HG02571 (cell line): ENCODE measurements around the gene RAMP3.

Experiments used
- ATAC-seq: cut with Tn5 transposase; IDR thresholded peaks from one replicate; pipeline ENCODE4 v1.9.1; 2021; ENCODE audit warnings: mild to moderate bottlenecking, moderate library complexity; ENCODE audit not compliant: unreplicated experiment

RAMP3 gene

DNA sequence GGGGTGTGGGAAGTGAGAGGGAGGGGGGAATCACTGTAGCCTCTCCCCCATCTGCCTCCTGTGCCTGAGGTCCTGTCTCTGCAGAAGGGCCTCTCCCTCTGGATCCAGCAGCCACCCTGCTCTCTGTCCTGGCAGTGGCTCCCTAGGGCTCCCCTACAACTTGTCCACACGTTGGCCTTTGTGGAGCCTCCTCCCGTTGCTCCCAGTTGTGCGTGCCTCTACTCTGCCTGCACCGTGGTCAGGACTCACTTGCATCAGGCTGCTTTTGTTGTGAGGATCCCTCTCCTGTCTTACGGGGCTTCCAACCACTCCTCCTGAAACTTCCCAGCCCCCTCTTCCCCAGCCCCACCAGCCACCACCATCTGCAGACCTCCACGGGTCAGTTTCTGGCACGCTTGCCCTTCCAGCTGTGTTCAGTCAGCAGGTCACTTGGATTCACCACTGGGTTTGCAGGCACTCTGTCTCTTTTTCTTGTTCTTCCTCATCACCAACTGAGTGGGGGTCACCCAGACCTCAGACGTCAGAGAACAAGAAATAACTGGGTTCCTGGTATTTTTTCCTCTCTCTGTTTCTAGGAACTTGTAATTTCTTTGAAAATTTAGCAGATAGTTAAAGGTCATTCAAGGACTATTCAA lies 62.3 kb downstream of the RAMP3 start:
- no peak for ATAC-seq

DNA sequence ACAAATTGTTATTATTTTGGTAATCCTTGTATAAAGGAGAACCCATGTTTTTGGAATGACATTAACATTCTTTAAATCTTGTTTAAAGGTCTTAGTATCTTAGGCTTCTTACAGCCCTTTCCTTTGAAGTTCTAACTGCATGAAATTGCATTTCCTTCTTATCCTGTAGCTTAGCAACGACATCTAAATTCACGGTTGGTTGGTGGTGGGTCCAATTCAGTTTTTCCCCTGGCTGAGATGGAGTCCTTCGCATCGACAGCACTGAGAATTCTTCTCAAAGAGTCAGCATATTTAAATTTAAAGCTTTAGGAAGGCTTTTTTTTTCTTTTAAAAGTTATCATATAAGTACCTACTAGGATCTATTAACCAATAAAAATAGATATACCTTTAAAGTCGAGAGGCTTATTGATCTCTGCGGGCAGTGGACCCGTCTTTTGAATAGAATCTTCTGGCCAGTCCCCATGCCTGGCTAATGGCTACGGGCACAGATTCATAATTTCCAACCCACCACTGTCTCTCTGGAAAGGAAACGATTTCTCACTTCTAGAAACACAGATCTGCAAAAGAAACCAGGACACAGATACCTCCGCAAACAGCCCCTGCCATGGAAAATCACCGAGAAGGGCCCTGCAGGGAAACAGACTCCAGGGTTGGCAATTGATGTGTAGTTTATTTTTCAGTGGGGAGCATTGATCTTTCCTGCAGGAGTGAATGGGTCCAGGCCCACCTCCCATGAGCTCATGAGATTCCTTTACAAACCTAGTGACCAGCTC lies 63.4 kb downstream of the RAMP3 start:
- ATAC-seq: no peak

DNA sequence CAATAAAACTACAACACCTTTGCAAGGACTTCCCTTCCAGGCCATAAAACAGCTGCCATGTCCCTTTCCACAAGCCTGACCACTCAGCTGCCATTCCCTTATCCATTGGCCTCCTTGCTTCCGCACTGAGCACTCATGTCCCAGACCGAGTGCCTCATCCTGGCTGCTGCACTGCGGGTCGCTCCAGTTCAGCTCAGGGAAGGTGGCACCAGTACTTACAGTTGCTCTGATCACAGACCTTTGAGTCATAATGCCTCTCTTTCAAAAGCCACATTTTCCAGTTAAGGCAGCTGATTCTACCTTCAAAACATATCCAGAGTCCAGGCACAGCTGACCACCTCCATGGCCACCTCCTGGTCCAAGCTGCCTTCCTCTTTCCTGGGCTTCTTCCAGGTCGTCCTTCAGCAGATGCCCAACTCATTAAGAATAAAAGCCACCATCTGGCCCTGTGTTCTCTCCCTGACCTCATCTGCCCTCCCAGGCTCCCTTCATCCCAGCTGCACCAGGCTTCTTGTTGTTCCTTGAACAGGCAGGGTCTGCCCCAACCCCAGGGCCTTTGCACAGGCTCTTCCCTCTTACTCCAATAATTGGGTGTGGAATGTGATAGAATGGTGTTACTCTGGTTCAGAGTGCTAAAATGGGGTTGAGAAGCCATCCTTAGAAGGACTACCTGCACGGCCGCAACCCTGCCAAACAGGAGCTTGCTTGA lies 64.5 kb downstream of the RAMP3 start:
- no peak for ATAC-seq

DNA sequence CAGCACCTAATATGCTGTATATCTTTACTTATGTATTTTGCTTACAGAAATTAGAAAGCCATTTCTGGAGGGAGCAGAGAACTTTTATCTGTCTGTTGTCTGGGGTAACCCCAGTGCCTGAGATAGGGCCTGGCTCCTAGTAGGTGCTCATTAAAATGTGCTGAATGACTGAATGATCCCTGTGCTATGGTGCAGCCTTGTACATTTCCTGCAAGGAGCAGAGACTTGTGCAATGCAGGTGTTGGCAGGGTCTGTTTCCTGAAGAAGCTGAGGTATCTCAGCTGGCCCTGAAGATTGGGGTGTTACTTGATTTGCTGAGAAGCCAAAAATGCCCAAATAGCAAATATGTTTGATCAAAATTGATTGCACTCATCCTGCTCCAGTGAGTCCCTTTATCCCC lies 65.5 kb downstream of the RAMP3 start:
- no peak for ATAC-seq

DNA sequence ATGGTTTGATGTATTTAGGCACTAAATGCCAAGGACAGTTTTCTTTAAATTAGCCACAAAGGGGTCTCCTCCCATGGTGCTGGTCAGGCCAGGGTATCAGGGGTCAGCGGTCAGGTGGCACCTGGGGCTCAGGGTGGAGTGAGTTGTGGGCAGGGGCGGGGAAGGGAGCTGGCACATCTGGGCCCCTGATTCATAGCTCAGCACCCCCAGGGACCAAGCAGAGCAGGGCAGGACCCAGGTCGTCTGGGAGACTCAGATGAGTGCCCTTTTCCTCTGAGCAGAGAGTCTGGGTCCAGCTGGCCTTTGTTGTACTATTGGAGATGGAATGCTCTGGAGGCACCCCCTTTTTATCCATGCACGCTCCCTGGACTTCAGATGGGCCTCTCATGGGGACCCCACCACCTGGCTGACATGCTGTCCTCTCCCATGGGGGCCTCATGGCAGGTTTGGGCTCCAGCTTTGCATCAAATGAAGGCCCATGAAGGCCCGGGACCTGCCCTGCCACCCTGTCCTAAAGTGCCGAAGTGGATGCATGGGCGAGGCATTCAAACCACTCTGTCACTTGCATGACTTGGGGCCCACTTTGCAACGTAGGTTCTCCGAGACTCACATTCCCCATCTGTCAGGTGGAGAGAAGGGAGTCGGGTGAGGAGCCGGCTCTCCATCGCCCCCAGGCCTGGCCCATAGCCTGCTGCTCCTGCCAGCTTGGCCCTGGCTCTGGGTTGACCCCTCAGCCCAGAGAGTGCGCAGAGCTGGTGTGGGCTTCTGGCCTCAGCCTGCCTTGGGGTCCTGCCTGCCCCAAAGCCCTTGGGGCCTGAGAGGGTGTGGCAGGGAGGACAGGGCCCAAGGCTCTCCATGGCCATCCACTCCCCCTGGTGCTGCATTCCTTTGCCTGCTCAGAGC lies 66.4 kb downstream of the RAMP3 start:
- ATAC-seq: no peak

DNA sequence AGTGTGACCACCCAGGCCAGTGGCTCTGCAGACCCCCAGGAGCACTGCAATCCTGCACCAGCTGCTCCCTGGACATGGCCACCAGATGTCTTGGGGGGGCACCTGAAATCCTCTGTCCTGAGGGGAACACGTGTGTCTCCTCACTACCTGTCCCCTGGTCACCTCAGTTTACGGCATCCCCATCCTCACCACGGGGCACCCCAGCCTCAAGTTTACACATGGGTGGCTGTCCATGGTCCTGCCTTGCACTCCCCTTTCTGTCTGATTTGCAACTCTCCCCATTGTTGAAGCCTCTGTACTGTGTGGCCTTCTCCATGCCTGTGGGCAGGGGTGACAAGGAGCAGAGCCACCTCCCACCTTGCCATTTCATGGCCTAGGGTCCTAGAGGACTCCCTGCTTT lies 67.2 kb downstream of the RAMP3 start:
- ATAC-seq: no peak

DNA sequence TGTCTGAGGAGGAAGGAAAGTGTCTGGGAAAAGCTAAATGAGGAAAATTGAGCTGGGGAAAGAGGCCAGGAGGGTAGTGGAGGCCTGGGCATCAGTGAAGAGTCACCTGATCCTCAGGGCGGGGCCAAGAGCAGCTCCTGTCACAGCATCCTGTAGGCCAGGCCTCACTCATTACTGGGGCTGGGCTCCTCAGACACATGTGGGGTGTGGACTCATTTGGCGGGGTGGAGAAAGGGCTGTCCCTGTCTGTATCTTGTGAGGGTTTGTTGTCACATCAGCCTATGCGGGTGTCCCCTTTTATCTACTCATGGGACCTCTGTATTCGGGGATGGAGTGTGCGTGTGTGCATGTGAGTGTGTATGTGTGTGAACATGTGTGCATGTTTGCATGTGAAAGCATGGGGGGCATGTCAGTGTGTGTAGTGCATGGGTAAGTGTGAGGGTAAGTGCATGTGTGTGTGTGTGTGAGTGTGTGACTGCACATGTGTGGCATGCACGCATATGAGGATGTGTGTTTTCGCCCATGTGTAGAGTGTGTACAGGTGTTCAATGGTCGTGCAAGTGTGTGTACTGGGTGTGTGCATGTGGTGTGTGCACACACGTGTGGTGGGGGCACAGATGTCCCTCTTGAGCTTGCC lies 67.8 kb downstream of the RAMP3 start:
- ATAC-seq: no peak

DNA sequence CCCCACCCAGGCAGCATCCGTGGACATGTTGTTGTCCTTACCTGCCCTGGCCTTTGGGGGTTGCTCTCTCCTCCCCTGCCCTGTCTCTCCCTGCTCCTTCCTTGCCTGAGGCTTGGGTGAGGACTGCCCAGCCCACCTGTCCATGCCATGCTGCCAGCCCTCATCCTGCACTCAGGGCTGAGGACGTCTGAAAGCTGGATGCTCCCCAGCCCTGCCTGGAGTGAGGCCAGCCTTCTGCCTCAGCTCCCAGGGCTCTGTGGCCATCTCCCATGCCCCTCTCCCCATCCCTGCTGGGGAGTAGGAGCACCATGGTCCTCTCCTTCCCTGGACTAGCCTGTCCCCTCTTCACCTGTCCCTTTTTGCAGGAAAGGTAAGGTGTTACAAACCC lies 68.4 kb downstream of the RAMP3 start:
- no peak for ATAC-seq

DNA sequence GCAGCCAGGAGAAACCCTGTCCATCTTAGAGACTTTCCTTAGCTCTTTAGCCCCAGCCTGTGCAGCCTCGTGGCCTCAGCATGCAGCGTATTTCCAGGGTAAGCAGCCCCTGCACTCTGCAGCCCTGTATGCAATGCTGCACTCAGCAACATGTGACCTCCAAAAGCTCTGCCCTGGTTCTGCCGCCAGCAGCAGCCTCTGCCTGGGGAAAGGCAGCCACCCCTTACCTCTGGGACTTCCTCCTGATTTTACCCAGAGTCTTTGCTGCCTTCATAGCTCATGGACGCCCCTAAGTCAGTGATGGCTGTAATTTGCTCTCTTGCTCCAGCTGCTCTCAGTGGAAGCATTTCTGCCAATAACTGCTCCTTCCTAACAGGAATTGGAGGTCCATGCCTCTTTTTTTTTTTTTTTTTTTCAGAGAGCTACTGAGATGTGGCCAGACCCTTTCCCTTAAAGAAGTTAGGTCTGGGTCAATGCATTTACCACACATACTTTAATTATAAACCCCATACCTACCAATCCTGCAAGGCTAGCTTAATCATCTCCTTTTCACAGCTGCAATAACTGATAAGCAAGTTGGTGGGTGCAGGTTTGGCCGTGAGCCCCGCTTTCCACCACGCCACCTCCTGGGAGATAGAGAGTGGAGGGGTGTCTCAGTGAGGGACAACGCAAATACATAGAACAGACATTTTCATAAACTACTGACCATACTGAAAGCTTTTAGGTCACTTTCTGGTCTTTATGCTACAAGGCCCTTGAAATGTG lies 71.7 kb downstream of the RAMP3 start:
- ATAC-seq: no peak

DNA sequence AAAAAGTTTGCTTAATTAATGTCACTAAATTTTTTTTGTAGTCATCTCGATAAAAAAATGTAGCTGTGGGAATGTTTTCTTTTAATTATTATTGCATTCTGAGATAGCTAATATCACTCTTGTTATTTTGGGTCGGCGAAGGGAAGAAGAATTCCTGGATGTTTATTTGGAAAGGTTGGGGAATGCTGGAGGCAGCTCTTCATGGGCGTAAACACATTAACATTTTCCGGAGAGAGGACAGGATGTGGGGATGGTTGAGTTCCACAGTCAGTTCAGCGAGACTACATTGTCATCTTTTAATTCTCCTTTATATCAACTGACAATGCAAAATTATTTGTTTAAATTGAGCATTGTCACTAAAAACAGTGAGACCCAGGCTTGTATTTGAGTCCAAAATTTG lies 72.5 kb downstream of the RAMP3 start:
- ATAC-seq: no peak

DNA sequence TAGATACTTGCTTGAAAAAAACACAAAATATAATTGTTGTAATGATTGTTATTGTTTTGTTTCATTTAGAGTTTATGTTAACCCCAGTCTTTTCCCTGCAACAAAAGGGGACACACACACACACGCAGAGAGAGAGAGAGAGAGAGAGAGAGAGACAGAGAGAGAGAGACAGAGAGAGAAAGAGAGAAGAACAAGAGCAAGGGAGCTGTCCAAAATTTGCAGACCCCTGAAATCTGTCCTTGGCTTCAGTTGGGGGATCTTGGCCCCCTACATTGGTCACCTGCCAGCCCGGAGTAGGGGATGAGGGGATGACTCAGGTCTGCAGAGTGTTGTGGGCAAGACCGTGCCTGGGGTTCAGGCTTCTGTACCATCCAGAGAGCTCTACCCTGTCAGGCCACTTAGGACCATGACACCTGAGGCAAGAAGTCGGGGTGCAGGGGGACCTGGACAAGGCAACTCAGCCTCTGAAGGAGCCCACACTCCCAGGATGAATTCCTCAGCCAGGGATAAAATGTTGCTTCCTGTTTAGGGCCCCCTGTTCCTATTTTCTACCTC lies 73.1 kb downstream of the RAMP3 start:
- ATAC-seq: no peak

DNA sequence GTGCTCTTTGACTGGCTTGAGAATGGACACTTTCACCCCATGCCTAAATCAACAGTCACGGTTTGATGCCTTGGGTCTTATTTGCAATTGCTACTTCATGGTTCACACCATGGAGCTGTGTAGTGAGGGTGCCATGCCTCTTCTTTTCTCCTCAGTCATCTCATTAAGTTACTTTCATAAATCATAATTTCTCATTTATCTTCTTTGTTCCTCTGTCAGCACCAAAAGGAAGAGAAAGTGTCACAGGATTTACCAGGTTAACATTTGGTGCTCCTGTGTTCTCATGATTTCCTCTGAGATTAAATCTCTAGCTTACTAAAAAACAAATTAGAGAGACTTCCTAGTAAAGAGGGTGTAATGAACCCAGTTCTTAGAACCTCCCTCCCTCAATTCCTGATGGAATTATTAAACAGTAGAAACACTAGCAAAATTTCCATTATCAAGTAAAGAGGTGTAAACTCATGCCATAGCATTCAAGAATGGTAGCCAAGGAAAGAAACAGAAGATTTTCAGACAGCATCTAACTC lies 75.7 kb downstream of the RAMP3 start:
- no peak for ATAC-seq
